HL-60 (cell line): ENCODE measurements around the gene TNK2.

Experiments used
- DNase-seq, 2 experiments: peaks; one replicate each; pipeline ENCODE4 v3.0.0-alpha.2; 2010 to 2020; ENCODE audit warnings: low read depth in 1 of 2, low spot score in 1 of 2
- H3K27ac ChIP-seq: fragments of 250-450 bp; sonication (Bioruptor Pico); replicated peaks from 2 replicates; pipeline ENCODE4 v1.5.1; 2020; ENCODE audit warnings: mild to moderate bottlenecking, moderate library complexity
- H3K27me3 ChIP-seq: fragments of 250-450 bp; sonication (Bioruptor Pico); 2 replicates; pipeline ENCODE4 v1.5.1; 2021; ENCODE audit warnings: mild to moderate bottlenecking, moderate library complexity; ENCODE audit not compliant: insufficient read depth, poor library complexity, severe bottlenecking
- H3K4me3 ChIP-seq: replicated peaks from 2 replicates; pipeline ENCODE4 v1.5.1; 2011; ENCODE audit warnings: mild to moderate bottlenecking, control low read depth, low read length; ENCODE audit not compliant: insufficient read depth
- CTCF ChIP-seq: IDR thresholded peaks from one replicate; pipeline ENCODE4 v1.5.1; 2011; ENCODE audit warnings: low read length, control low read depth, inconsistent platforms; ENCODE audit not compliant: insufficient read depth
- GABPA ChIP-seq: IDR thresholded peaks from 2 replicates; pipeline ENCODE4 v1.6.1; 2012; ENCODE audit warnings: low read depth
- POLR2AphosphoS5 ChIP-seq: IDR thresholded peaks from 2 replicates; pipeline ENCODE4 v1.6.1; 2012; ENCODE audit warnings: low read depth
- REST ChIP-seq: IDR thresholded peaks from 2 replicates; pipeline ENCODE4 v1.6.1; 2012; ENCODE audit warnings: low read depth; ENCODE audit not compliant: insufficient replicate concordance
- SPI1 ChIP-seq: IDR thresholded peaks from 2 replicates; pipeline ENCODE4 v1.6.1; 2012; ENCODE audit warnings: low read depth, mild to moderate bottlenecking, borderline replicate concordance

The TNK2 gene

GRCh38 chr3:195911041-195911945, 2.9 kb upstream of the TNK2 start:
- no peak overlapping the region for H3K27ac ChIP-seq
- DNase-seq: no peak
- TF ChIP-seq CTCF: no peak
- no peaks in the 10 kb centered on the region for H3K27me3 ChIP-seq
- H3K4me3 ChIP-seq: no peak overlapping the region

- Histone ChIP-seq H3K27me3 (no peaks in the 10 kb centered on the region), H3K27ac (no peak overlapping the region), H3K4me3 (no peak overlapping the region)
- TF ChIP-seq REST (no peak), POLR2AphosphoS5 (no peak), GABPA (no peak), CTCF (no peak), SPI1 (no peak)
- no peak for DNase-seq
Measured at GRCh38 chr3:195910499-195910845, 2.1 kb upstream of the TNK2 start.

GRCh38 chr3:195909644-195910498, 1.5 kb upstream of the TNK2 start:
- TF ChIP-seq GABPA (no peak), POLR2AphosphoS5 (no peak), SPI1 (no peak), REST (no peak), CTCF (no peak)
- H3K27me3 ChIP-seq: no peaks in the 10 kb centered on the region
- peak overlapping the region; percentile 68 for H3K4me3 ChIP-seq
- H3K27ac ChIP-seq: peak overlapping the region; percentile 55
- DNase-seq: peak; percentile 66 to 84
